HepG2 (cell line): Measurements from ENCODE around the gene AK3. TPM values are rescaled to one million over a fixed set of nuclear protein-coding genes. Genes with fewer than 3 reads are reported as not detected.
A peak's percentile ranks its signal among the peaks of the same experiment; 100 is the strongest.

Experiments used
- AKNA ChIP-seq: sonication (generic); formaldehyde crosslinking; IDR thresholded peaks from 2 replicates; pipeline ENCODE4 v1.4.0; 2020; ENCODE audit warnings: missing genetic modification reagents, borderline replicate concordance
- ARID2 ChIP-seq: sonication (generic); formaldehyde crosslinking; IDR thresholded peaks from 2 replicates; pipeline ENCODE4 v1.8.1; 2022; ENCODE audit warnings: mild to moderate bottlenecking, missing genetic modification reagents, borderline replicate concordance
- HDAC1 ChIP-seq: sonication (generic); formaldehyde crosslinking; IDR thresholded peaks from 2 replicates; pipeline ENCODE4 v1.5.1; 2020; ENCODE audit warnings: mild to moderate bottlenecking, missing genetic modification reagents
- HNF1A ChIP-seq, 2 experiments: sonication (generic) in 1 of 2; formaldehyde crosslinking in 1 of 2; IDR thresholded peaks; 2 replicates each; pipeline versions ENCODE4 v1.4.0 to v1.6.1; 2016 to 2020; ENCODE audit warnings: borderline replicate concordance in 1 of 2, low read depth in 1 of 2, mild to moderate bottlenecking in 1 of 2, missing genetic modification reagents in 1 of 2
- KDM3A ChIP-seq: IDR thresholded peaks from 2 replicates; pipeline ENCODE4 v1.6.1; 2018; ENCODE audit warnings: low read depth, missing compliant biosample characterization
- NFRKB ChIP-seq: fragments of 450-650 bp; IDR thresholded peaks from 2 replicates; pipeline ENCODE4 v1.6.1; 2017
- PITX1 ChIP-seq: sonication (generic); formaldehyde crosslinking; IDR thresholded peaks from 2 replicates; pipeline ENCODE4 v1.5.1; 2020; ENCODE audit warnings: mild to moderate bottlenecking, missing genetic modification reagents
- PLRG1 ChIP-seq: fragments of 450-650 bp; conservative IDR thresholded peaks from 2 replicates; pipeline ENCODE4 v1.6.1; 2016
- TEAD3 ChIP-seq: optimal IDR thresholded peaks from 2 replicates; pipeline ENCODE3; 2016; ENCODE audit warnings: borderline replicate concordance
- TFDP2 ChIP-seq: sonication (generic); formaldehyde crosslinking; IDR thresholded peaks from 2 replicates; pipeline ENCODE4 v1.4.0; 2020; ENCODE audit warnings: missing genetic modification reagents
- TIGD3 ChIP-seq: sonication (generic); formaldehyde crosslinking; IDR thresholded peaks from 2 replicates; pipeline ENCODE4 v1.5.1; 2020; ENCODE audit warnings: mild to moderate bottlenecking, missing genetic modification reagents, borderline replicate concordance
- YEATS4 ChIP-seq: sonication (generic); formaldehyde crosslinking; IDR thresholded peaks from 2 replicates; pipeline ENCODE4 v1.4.0; 2020; ENCODE audit warnings: missing genetic modification reagents, borderline replicate concordance
- ZBTB21 ChIP-seq: sonication (generic); formaldehyde crosslinking; IDR thresholded peaks from 2 replicates; pipeline ENCODE4 v1.4.0; 2020; ENCODE audit warnings: missing genetic modification reagents
- ZBTB7B ChIP-seq: sonication (generic); formaldehyde crosslinking; IDR thresholded peaks from 2 replicates; pipeline ENCODE4 v1.4.0; 2020; ENCODE audit warnings: missing genetic modification reagents
- ZNF225 ChIP-seq: sonication (generic); formaldehyde crosslinking; IDR thresholded peaks from 2 replicates; pipeline ENCODE4 v1.4.0; 2020; ENCODE audit warnings: mild to moderate bottlenecking, missing genetic modification reagents
- ZNF660 ChIP-seq: sonication (generic); formaldehyde crosslinking; IDR thresholded peaks from 2 replicates; pipeline ENCODE4 v1.5.1; 2020; ENCODE audit warnings: mild to moderate bottlenecking, low read depth, missing genetic modification reagents, borderline replicate concordance
- ZNF878 ChIP-seq: sonication (generic); formaldehyde crosslinking; IDR thresholded peaks from 2 replicates; pipeline ENCODE4 v1.8.1; 2023; ENCODE audit warnings: mild to moderate bottlenecking, missing genetic modification reagents, moderate library complexity
- polyA plus RNA-seq, 8 experiments: library from polyadenylated mRNA; depleted of rRNA in 3 of 8; stranded (reverse) in 7 of 8; unstranded in 1 of 8; fragments of >200 nt; fragmentation: Illumina TruSeq in 4 of 8; extraction: Trizol in 4 of 8; gene quantifications; 2 replicates each; pipeline versions ENCODE4 v1.2.1 to v1.2.3, GENCODE V29; 2011 to 2016; ENCODE audit warnings: low read depth in 4 of 8, missing spikeins in 1 of 8, mixed read lengths in 1 of 8; ENCODE audit not compliant: insufficient read depth in 1 of 8
- total RNA-seq, 5 experiments: library from RNA; depleted of rRNA; stranded (reverse); fragments of >200 nt; fragmentation: Illumina TruSeq; extraction: Trizol; gene quantifications; 2 replicates each; pipeline ENCODE4 v1.2.3, GENCODE V29; 2016; ENCODE audit warnings: low read depth in 1 of 5

AK3 gene
- total and polyA plus RNA-seq, 2 of the 13 experiments (the other 11 are each of a cell fraction or from before 2014, with no cell fraction given), result 76.8 to 109 TPM

GRCh38 chr9:4666042-4666699, 74.8 kb downstream of the AK3 start, which contains the start of gene SPATA6L (continued):
- no peak for TF ChIP-seq HNF1A (IDR thresholded peaks at IDR 0.05; ENCODE audit: low read depth)
- TF ChIP-seq HNF1A (CRISPR knock-in tag; IDR thresholded peaks at IDR 0.05; ENCODE audit: borderline replicate concordance), result peak; percentile 23; the same call in 1 of the 2 replicates
- TF ChIP-seq ZBTB7B, result peak; percentile 67; the same call in 1 of the 2 replicates
- no peak for TF ChIP-seq ZBTB21 (CRISPR knock-in tag)
- TF ChIP-seq TIGD3 (CRISPR knock-in tag), result no peak
- no peak for TF ChIP-seq AKNA
- TF ChIP-seq ZNF660 (CRISPR knock-in tag), result no peak
- no peak for TF ChIP-seq PLRG1
- peak; percentile 14 for TF ChIP-seq TEAD3
- TF ChIP-seq KDM3A, result no peak
- TF ChIP-seq PITX1 (CRISPR knock-in tag), result peak; percentile 54; the same call in 1 of the 2 replicates
- TF ChIP-seq YEATS4, result 0 out of 2 replicates have a peak, but pooled peaks have one; percentile 36
- TF ChIP-seq TFDP2 (CRISPR knock-in tag), result no peak
- TF ChIP-seq HDAC1, result peak; percentile 69; the same call in 1 of the 2 replicates
- 0 out of 2 replicates have a peak, but pooled peaks have one; percentile 42 for TF ChIP-seq ZNF878
- TF ChIP-seq ZNF225 (CRISPR knock-in tag), result 0 out of 2 replicates have a peak, but pooled peaks have one; percentile 39
- TF ChIP-seq NFRKB, result no peak
- TF ChIP-seq ARID2 (CRISPR knock-in tag), result 0 out of 2 replicates have a peak, but pooled peaks have one; percentile 47
